GM21381 (cell line): ENCODE measurements around the gene NUDCD3.

Experiments used
- ATAC-seq: cut with Tn5 transposase; IDR thresholded peaks from one replicate; pipeline ENCODE4 v1.9.1; 2021; ENCODE audit warnings: mild to moderate bottlenecking, moderate library complexity; ENCODE audit not compliant: unreplicated experiment

NUDCD3 gene

DNA sequence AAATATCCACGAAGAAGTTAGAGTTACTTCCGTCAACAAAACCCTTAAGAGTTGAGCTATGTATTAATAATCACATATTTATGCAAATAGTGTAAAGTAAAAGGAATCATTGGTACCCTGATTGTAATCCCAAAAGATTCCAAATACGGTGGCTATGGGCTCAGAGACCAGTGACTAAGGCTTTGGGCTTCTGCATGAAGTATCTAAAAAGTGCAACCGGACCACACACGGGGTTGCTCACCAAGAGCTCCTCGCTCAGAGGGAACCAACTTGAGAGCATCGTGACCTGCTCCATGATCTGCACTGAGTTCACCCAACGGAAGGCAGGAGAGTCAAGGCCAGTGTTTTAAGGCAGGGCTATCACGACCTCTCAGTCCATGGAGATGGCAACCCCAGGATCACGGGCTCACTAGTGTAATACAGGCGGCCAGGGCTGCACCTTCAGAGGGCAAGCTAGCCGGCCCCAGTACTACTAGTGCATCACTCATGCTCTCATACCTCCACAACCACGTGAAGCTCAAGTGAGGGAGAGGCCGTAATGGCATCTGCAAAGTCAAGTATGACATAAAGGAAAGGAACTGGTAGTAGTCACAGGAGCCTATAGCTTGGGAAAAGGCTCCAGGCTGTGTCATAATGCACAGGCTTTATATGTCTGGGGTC lies 87.9 kb downstream of the NUDCD3 start:
- no peak for ATAC-seq

GRCh38 chr7:44401692-44402091 lies 88.8 kb downstream of the NUDCD3 start:
- no peak for ATAC-seq

- ATAC-seq, result no peak
Observed at GRCh38 chr7:44400033-44400511, 90.4 kb downstream of the NUDCD3 start.

DNA sequence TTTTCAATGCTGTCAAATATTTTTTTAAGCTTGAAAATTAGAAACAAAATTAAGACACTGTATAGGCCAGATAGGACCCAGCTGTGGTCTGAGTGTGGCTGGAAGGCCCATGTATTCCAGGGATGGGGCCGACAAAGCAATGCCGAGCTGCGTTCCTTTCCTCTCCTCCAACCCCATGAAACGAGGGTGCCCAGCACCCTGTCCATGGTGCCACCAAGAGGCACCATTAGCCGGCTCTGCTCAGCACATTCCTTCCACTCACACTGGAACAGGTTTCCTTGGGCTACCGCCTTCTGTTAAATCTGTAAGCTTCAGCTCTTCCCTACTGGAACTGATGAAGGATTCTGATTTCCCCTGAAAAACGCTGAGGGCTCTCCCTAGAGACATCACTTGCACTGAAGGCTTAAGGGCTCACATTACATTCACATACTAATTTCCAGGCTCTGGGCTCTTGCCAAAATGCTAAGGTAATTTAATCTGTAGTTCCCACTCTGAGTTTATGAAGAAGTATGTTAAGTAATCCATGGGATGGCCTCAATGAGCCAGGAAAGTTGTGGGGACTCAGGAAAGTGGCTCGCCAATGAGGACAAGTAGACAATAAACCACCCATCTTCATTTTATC lies 91.4 kb downstream of the NUDCD3 start:
- no peak for ATAC-seq

DNA sequence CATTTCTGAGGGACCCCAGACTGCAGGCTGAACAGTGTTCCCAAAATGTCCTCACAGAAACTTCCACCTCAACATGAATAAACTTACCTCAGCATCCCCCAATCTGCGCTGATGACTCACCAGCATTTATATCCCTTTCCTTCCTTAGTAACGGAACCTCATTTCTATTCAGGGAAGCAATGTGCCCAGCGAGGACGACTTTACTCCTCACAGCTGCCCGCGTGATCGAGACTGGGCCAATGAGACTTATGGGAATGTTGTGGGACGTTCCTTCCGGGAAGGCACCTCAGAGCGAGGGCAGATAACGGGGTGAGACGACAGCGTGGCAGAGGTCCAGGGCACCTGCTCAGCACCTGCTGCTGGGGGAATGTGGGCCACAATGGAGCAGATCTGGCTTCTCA lies 91.9 kb downstream of the NUDCD3 start:
- ATAC-seq, result no peak

DNA sequence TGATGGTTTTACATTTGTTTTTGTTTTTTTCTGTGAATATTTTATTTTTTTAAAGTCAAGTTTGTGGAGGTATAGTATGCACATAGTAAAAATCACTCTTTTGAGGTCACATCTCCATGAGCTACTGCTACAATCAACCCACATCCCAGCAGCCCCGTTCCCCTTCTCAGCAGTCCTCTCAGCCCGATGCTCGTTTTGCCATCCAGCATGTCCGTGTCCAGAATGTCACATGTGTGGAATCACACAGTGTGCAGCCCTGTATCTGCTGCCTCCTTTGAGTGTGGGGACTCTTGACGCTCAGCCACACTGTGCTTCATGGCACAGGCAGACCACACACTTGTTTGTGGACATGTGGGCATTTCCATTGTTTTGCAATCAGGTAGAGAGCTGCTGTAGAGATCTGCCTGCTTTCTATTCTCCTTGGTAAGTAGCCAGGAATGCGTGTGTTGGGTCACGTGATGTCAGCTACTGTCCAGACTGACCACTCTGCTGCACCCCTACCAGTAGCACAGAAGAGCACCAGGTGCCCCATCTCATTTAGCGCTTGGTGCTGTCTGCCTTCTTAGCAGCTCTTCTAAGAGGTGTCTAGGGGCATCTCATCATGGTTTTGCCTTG lies 93.4 kb downstream of the NUDCD3 start:
- no peak for ATAC-seq

DNA sequence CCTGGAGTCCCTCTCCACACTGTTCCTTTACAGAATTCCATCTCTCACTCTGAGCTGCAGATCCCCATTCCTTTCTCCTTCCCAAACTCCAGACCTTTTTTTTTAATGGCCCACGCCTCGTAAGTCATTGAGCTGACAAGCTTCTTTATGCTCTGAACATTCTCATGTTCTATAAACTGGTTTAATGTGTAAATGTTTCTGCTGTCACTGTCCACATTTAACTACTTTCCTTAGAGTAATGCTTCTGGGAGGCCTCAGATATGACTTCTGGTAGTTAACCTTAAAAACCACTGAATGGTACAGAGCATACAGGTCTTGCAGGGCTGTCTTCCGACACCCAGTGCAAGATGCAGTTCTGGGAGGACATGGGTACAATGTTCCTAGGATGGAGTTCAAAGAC lies 94.0 kb downstream of the NUDCD3 start:
- no peak for ATAC-seq

DNA sequence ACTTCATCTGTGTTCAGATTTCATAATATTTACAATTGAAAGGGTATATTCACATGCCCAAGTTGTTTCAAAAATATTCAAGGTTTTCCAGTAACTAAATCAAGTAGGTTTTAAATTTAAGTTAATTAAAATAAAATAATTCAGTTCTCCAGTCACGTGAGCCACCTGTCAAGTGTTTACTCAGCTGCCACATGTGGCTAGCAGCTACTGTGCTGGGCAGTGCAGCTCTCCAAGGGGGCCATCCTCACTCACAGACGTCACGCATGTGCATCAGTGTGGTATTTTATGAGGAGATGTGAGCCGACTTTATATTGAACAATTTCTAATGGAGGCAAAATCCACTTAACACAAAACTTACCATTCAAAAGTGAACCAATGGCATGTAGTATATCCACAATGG lies 95.4 kb downstream of the NUDCD3 start:
- no peak for ATAC-seq

DNA sequence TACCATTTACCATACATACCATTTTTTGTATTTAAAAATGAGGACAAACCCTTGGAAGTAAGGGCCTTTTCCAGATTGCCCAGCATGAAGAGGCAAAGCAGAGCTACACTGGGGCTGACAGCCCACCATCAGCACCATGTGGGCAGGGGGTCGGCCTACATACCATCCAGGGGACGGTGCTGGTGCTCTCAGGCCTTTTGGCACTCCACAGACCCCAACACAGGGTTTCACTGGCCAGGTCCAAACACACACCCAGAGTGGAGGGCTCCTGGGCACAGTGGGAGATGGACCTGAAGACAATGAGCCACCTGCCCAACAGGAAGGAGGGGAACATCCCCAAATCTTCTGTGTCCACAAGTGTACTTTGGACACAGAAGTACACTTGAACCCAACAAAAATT lies 95.8 kb downstream of the NUDCD3 start:
- ATAC-seq, result no peak

GRCh38 chr7:44394112-44394447 lies 96.4 kb downstream of the NUDCD3 start:
- no peak for ATAC-seq

GRCh38 chr7:44393238-44394111 lies 97.0 kb downstream of the NUDCD3 start:
- no peak for ATAC-seq

DNA sequence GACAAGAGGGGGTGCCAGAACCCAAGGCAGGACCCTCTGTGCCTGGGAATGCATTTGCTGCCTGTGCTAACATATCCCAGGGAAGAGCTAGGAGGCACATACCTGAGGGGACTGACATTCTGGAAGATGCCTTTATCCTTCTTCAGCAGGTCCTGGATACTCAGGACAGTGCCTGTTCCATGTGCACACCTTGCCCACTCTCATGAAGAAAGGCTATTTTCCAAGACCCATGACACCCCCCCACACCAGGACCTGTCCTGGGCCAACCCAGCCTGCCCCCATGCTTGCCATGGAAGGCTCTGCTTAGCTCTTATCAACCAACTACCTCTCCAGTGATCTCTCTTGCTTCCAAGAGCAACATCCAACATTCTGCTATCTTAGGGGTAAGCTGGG lies 97.8 kb downstream of the NUDCD3 start:
- no peak for ATAC-seq

DNA sequence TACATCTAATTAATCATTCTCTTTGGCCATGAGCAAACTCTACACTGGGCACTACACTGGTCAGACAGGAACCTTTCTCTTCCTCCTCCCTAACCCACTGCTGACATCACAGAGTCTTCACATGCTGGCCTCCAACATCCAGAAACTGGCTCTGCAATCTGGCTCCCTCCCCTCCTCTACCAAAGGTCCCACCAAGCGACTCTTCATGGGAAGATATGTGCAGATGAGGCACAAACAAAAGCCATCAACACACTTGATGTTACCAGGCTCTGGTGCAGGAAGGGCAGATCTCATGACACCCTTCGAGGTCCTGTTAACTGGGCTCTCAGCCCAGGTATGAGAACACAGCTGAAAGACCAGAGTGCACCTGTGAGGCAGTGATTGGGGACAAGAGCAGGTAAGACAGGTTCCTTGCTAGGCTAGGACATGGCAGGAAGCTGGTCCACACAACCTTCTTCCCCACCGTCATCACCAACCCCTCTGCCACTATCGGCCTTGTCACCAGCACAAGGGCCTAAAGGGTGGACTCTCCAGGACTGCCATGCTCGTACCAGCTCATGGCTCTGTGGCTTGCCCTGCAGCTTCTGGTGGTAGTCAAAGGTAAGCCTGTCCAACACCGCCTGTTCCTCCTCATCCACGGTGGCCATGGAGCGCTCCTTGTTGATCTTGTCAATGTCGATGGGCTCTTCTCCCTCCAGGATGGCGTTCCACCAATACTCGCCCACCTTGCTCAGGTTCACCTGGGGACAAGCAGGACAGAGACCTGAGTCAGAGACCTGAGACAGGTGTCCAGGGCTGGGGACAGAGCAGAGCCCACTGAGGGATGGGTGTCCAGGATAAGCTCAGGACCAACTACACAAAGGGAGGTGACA lies 98.5 kb downstream of the NUDCD3 start:
- ATAC-seq, result no peak

GRCh38 chr7:44391171-44391570 lies 99.3 kb downstream of the NUDCD3 start:
- no peak for ATAC-seq

DNA sequence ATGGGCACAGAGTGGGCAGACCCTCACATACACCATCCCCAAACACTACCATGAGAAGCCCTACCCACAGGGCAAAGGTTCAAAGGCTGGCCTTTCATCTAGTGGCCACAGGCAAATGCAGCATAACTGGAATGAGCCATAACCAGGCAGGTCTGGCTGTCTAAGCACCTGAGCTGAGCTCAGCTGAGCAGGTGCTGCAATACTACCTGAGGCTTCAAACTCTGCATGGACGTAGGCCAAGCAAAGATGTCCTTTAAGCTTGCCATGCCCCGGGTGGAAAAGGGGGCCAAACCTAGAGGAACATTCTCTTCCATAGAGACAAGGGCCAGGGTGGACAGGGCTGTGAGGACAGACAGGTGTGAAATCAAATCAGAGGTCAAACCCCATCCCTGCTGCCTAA lies 99.8 kb downstream of the NUDCD3 start:
- ATAC-seq, result no peak

GRCh38 chr7:44388089-44388970 lies 102.1 kb downstream of the NUDCD3 start:
- ATAC-seq, result no peak

DNA sequence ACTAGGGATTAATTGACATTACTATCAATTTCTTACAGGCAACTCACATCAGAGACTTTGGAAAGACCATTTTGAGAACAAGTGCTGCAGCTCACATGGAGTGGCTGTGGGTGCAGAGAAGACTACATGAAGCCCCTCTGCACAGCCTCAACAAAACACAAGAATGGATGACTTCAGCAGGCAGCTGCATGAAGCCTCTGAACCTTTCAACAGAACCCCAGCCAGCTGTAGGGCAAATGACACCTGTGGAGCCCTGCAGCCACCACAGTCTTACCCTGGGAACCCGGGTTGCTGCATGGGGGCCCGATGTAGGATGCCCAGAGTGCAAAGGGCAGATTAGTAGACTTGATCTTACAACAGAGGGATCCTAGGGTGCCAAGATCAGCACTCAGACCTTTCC lies 103.1 kb downstream of the NUDCD3 start:
- no peak for ATAC-seq

DNA sequence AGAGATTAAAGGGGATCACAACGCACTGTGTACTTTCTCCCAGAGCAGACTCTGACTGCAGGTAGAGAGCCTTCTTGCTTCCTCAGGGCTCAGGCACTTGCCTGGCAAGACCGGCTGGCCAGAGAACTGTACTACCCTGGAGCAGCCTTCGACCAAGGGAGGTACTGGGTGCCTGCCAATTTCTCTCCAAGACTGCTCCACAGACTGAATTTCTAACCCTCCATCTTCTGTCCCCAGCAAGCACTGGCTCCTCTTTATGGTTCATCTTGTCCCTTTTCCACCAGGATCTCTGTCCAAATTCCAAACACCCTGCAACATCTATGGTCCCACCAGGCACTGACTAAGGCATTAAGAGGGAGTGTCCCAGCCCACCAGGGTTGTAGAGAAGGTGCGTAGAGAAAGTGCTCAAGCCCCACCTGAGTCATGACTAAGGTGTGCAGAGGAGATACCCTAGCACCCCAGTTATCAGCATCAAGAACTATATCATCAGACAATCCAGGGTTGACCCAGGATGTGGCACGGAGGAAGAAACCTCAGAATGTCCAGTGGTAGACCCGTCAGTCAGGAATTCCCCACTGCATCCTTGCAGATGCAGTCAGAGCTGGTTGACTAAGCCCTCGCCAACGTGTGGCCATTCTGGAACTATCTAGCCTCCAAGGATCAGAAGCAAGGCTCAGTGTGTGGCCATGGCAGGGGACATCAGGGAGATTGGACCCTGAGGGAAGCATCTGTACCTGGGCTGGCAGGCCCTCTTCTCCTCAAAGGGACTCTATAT lies 104.1 kb downstream of the NUDCD3 start:
- ATAC-seq, result no peak
